COR-L47 (cell line): Measurements from ENCODE around the gene GPM6B.
"Not testable (repeated sequence)": the region's sequence is repeated elsewhere in the genome, so short reads cannot be mapped to it uniquely, and the experiment has no call there.

Experiments used
- DNase-seq: peaks from one replicate; lab custom pipeline; 2025; lab: John Stamatoyannopoulos, UW

Gene GPM6B

DNA sequence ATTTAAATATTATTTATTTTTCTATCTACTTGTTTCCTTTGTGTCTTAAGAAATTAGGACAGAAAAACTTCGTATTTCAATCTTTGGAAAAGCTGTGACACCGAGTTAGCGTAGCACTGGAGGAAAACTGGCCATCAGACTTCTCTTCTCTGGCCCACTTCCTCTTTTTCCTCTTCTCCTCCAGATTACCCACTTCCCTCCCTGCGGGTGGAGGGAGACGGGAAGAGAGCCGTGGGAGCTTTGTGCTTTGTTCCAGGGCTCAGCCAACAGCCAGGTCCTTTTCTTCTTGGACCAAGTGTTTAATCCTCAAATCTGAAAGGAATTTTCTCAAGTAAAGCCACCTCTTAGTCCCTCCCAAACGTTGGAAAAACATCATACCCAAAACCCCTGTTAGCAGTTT, 52.6 kb downstream of the GPM6B start:
- no peak for DNase-seq

DNA sequence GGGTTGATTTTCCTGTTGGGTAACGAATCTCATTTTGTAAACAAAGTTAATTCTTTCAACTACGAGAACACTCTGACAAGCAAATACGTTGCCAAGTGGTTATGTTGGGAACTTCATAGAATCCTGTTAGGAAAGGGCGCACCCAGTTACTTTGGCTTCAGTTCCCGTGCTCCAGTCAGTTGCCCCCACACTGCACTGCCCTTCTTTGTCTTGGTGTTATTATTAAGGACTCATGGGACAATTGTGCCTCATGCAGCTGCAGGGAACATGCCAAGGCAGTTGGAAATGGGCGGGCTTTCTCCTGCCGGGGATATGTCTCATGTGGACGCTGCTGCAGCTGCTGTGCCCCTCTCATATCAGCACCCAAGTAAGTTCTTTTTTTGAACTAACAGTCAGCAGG, 53.4 kb downstream of the GPM6B start:
- DNase-seq = peak; percentile 54

DNA sequence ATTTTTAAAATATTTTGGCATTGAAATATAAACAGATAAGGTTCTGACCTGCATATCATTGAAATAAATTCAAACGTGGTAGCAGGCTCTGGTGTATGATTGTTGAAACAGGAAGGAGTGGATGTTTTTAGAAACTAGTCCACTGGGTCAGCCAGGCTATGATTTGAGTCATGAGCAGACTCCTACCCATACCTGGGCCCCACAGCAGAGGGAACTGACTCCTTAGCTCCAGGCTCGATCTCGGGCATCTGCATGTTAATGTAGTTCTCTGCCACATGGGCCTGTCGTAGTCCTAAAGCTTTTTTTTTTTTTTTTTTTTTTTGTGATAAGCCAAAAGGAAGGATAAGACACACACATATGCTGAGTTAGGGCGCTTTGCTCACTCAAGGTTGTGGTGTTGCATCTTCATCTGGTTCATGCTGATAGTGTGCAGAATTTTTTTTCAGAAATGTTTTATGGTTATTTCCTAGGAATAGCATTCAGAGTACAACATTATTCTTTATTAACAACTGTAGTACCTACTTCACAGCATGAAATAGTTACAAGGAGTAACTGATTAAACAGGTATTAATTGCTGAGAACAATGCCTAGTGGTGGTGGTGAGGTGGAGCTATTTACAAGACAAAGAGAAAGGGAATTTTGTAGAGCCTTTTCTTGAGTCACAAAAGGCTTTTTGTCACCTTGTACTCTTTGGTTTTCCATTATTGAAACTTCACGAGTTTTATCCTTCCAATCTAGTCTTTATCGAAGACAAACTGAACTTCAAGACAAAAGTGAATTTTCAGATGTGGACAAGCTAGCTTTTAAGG, 55.1 kb downstream of the GPM6B start:
- DNase-seq = no peak

DNA sequence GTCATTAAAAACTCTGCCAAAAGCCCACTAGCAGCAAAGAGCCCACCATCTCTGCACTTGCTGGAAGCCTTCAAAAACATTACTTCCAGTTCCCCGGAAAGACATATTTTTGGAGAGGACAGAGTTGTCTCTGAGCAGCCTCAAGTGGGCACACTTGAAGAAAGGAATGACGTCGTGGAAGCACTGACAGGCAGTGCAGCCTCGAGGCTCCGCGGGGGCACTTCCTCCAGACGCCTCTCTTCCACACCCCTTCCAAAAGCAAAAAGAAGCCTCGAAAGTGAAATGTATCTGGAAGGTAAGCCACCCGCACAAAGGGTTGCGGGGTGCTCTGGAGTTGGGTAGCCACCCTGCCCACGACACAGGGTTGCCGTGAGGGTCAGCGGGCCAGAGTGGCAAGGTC, 56.5 kb downstream of the GPM6B start:
- DNase-seq = no peak

DNA sequence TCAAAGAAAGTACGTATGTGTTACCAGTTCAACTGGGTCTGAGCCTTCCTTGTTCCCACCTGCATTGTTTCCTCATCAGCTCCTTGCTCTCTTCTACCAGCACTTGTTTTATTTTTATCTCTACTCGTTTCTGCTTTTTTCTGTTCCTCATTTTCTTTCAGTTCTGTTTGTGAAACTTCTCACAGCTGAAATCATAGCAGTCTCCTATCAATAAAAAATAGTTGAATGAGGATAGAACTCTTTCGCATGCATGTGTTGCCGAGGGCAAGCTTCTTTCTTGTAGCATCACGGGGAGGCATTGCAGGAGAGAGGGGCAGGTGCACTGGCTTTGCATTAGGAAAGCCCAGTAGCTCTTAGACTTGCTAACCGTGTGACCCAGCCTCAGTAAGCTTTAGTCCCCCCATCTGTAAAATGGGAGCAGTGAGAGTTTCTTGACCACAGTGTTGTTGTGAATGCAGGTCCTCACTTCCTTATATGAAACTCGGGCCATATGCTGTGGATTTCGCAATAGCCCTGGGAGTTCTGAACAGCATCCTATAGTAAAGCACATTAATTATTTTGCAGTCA, 57.7 kb downstream of the GPM6B start:
- no peak for DNase-seq

DNA sequence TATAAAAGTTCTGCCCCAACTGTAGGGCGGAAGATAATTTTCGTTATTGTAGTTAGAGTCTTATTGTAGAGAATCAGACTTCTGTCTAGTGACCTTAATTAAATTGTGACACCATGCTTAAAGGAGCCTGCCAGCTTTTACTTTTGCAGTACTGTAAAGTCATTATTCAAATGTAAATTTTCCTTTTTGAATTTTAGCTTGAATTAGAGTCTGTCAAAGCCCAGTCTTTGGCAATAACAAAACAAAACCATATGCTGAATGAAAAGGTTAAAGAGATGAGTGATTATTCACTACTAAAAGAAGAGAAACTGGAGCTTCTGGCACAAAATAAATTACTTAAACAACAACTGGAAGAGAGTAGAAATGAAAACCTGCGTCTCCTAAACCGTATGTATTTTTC, 60.5 kb downstream of the GPM6B start:
- no peak for DNase-seq

DNA sequence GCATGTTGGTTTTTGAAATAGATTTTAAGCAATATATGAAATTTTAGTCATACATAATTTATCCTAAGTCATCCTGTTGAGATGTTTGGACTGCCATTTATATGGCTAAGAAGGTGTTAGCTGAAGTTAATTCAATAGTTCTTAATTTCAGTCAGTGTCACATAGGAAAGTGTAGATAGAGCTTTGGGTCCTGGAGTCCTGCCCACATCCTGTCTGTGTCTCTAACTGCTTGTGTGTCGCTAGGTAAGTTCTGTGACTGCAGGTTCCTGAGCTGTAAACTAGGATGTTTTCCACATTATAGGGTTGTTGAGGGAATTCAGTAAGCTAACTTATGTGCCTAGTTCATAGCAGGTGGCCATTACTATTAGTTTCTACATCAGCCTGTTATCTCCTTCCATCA, 61.6 kb downstream of the GPM6B start:
- DNase-seq = no peak

DNA sequence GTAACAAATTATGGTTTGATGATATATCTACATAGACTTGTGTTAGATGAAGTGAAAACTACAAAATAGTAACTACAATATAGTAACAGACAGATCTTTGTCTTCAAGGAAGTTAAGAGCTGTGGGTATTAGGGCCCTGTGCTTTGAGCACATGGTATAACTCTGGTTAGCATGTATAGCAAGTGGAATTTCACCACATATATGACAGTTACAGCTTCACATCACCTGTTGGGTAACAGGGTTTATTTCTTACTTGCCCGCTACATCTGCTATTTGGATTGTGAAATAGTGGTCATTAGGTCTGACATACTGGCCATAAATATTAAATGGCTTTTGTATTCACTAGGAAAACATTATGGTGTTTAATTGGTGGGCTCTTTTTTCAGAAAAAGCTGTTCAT, 62.1 kb downstream of the GPM6B start:
- no peak for DNase-seq

DNA sequence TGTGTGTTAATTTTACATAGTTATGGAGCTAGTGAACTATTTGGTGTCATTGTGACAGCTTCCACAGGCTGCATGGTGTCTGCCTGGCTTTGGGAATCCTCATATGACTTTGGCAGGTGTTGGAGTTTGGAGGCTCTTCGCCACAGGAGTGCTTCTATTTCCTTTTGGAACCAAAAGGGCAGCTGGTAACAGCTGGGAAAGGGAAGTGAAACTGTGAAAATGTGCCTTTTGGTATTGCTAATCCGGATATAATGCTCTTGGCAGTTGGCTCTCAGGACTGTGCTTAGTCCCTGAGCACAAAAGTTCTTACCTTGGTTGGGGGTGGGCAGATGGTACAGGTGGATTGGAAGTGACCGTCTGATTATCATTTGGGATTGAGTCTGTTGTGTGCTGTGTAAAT, 64.2 kb downstream of the GPM6B start:
- DNase-seq = no peak

DNA sequence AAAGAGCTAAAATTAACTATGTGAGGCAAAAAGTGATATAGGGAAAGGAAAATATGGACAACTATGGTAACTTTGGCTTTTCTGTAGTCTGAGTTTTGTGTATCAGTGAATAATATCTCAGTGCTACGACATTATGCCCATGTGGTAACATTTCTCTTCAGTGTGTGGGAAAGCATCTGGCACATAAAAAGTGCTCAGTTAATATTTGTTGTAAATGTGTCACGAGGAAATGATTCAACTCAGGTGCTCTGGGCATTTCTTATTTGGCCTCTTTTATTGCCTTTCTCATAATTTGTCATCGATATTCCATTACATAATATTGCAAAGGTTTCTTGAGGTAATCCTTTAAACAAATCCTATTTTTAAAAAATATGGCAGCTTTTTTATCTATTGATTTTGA, 64.8 kb downstream of the GPM6B start:
- no peak for DNase-seq

DNA sequence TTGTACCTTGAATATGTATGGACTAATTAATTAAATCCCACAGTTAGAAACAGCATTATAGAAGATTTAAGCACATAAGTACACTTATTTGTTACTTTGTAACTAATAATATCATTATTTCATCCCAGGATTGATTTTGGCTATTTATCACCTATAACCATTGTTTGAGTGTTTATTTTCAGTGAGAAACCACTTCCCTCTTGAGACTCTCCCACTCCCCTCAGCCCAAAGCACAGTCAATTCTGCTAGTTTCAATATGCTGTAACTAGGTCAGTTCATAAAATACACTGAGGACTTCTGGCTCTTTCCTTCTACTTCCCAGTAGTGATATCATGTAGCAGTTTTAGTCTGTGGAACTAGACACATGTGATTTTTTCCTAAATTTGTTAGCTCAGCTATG, 66.1 kb downstream of the GPM6B start:
- no peak for DNase-seq

DNA sequence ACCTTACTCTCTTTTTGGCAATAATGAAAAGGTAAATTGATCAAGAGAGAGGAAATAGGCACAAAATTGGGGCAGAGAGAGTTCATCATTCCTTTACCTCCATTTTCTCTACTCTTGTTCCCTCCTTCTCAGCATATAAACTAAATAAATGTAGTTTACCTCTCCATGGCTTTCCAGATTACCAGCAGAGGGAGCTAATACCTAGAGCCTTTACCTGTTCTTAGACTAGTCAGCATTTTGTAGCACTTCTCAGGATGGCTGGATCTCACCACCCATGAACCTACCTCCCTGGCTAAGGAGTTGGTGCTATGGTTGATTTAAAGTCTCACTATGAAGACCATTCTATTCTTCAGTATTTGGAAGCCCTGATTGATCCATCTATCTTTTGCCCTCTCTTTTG, 66.7 kb downstream of the GPM6B start:
- no peak for DNase-seq

DNA sequence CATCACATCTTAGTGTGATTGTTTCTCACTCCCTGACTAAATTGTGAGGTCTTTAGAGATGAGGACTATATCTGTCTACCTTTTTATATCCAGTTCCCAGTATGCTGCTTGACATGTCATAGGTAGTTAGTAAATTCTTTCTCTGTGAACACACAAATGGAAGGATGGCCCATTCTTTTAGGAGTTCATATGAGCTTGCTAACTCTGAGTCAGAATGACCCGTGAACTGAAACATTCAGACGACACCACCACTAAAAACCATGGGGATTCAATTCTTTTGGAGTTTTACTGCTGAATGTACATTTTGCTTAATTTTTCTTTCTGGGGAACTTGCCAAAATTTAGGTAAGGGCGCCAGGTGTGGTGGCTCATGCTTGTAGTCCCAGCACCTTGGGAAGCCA, 68.4 kb downstream of the GPM6B start:
- DNase-seq = no peak

DNA sequence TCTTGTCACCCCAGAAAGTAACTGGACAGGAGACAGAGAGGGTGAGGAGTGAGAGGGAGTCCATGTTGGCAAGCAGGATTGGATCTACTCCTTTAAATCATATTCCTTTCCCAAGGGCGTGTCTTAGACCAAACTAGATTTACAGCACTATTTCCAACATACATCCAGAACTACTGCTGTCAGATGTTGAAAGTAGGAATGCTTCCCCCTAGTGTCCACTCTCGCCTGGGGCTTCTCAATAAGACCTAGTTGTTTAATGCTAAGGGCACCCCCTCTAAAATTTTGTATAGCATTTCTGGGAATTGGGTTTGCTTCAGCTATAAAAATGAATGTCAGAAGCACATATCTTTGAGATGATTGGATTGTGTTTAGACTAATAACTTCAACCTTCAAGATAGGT, 69.1 kb downstream of the GPM6B start:
- peak; percentile 2 for DNase-seq

DNA sequence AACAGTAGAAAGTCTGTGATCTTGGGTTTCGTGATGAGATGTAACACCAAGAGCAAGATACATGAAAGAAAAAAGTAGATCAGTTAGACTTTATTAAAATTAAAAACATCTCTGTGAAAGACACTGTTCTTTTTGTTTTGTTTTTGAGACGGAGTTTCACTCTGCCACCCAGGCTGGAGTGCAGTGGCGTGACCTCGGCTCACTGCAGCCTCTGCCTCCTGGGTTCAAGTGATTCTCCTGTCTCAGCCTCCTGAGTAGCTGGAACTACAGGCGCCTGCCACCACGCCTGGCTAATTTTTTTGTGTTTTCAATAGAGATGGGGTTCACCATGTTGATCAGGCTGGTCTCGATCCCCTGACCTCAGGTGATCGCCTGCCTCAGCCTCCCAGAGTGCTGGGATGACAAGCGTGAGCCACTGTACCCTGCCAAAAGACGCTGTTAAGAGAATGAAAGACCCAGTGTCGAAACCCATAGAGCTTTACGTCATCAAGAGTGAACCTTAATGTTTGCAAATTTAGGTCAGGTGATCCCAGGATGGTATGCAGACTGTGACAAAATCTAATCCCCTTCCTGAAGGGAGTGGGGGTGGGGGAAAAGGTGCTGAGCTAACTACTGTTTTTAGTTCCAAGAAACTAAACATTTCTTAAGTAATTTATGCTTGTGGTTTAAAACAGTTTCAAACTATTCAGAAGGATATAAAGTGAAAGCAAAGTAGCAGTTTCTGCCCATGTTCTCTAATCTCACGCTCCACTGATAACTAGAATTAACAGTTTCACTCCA, 74.3 kb downstream of the GPM6B start:
- no peak for DNase-seq

DNA sequence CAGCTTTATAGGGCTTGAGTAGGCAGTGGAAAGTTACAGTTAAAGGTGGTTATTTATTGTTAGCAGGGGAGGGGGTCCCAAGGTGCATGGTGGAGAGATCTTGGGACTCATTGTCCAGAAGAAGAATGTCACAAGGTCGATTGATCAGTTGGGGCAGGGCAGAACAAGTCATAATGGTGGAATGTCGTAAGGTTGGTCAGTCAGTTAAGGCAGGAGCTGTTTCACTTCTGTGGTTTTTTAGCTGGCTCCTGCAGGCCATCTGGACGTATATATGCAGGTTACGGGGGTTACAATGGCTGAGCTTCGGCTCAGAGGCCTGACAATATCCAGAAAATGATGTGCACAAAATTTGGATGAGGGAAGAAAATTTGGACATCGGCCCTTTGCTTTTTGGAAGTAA, 75.2 kb downstream of the GPM6B start:
- no peak for DNase-seq

DNA sequence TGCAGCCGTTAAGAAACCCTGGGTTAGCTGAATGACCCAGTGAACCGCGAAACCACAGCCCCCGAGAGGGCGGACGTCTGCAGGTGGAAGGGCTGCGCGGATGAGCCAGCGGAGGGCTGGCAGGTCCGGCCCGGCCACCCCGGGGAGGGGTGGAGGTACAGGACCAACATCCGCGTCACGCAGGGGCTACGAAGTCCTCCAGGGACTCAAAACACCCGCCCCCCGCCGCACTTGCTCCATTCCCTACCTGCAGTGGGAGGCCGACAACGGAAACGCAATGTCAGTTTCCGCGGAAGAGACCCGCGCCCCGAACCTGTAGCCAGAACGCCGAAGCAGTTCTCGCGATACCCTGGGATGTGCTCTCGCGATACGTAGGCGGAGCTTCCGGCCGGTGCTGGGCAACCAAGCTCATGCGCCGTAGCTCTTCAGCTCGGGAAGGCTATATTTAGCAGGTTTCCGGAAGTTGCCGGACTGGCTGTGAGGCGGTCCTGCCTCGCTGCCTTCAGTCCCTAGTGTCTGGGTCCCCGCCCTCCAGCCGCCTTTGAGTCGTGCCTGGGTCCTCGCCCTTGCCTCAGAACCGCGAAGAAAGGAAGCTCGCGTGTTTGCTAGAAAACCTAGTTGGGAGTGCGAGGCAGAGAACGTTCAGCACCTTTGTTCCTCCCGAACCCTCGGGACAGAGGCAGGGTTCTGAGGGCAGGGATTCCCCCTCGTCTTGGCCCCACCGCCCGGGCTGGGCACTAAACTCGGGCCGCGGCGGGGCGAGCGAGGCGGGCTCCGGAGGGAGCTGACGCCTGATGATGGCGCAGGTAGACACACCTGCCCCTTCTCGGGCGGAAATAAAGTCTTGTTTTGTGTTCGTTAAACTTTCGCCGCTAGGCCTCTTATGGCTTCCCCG, 82.4 kb downstream of the GPM6B start, which contains the start of the genes OFD1 and TRAPPC2:
OFD1 (plus strand) TSS at position 471 of the 895 bp plus-strand sequence; CDS start at position 795, 324 bp downstream.
TRAPPC2 (minus strand) TSS at position 343 of the 895 bp plus-strand sequence. CDS start 14,657 bp downstream, outside the sequence.
- peak; percentile 92 for DNase-seq

DNA sequence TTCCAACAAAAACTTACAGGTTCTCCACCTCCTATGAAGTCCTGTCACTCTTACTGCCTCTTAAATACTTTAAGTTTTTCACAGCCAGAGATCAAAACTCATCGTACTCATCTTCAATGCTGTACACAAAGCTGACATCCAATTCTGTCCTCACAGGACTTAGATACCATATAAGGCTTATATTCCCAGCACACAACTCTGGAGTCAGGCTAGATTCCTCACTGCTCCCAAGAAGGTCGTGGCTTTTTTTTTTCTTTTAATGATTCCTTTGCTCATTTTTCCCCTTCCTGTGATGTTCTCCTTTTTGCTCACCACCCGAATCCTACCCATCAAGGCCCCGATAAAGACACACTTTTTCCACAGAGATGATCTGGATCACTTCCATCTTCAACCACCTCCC, 83.4 kb downstream of the GPM6B start:
- no peak for DNase-seq

DNA sequence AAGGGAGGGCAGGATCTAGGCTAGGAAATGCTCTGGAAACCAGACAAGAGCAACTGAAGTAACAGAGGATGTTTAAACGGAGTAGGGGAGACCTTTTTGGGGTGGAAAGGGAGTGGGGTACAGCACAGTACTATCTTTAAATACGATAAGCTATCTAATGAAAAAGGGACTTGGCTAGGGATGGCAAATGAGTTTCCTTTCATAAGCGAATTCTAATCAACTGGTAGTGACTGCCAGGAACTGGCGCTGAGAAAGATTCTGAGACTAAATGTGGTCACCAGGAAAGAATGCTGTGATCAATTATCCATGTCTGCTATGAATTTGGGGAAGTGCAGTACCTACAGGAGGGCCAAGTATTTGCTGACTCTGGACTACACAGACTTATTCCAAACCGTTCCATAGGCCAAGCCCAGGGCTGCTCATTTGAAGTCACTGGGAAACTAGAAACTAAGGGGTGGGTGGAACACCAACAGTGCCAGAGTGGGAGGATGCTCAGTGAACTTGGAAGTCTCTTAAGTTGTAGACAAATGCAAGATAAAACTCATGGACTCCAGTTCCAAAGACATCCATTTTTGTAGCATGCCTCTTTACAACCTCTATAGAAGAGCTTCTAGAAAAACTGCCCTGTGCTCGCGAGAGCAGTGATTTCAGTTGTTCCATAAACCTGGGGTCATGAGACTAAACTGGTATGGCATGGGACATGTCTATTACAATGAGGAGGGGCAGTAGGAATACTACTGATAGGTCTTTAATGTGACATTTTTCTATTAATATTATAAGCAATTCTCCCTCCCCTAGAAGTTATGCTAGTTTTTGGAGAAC, 84.4 kb downstream of the GPM6B start:
- DNase-seq = no peak

DNA sequence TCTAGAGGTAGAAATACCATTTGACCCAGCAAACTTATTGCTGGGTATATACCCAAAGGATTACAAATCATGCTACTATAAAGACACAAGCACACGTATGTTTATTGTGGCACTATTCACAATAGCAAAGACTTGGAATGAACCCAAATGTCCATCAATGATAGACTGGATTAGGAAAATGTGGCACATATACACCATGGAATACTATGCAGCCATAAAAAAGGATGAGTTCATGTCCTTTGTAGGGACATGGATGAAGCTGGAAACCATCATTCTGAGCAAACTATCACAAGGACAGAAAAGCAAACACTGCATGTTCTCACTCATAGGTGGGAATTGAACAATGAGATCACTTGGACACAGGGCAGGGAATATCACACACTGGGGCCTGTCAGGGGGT, 86.4 kb downstream of the GPM6B start:
- not testable (repeated sequence) for DNase-seq

DNA sequence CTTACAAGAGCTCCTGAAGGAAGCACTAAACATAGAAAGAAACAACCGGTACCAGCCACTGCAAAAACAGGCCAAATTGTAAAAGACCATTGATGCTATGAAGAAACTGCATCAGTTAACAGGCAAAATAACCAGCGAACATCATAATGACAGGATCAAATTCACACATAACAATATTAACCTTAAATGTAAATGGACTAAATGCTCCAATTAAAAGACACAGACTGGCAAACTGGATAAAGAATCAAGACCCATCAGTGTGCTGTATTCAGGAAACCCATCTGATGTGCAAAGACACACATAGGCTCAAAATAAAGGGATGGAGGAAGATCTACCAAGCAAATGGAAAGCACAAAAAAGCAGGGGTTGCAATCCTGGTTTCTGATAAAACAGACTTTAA, 90.3 kb downstream of the GPM6B start:
- DNase-seq = not testable (repeated sequence)
